ENCODE results near the gene SDCBP2.

Gene SDCBP2

GRCh38 chr20:1333462-1334369 lies 4.8 kb upstream of the SDCBP2 start:
- TF ChIP-seq EGR1 (IDR thresholded peaks at IDR 0.05), result no peak
- no peak for TF ChIP-seq TAF1 (IDR thresholded peaks at IDR 0.05; ENCODE audit: low read depth)
- TF ChIP-seq EP300 (IDR thresholded peaks at IDR 0.05; ENCODE audit: borderline replicate concordance), result no peak
- TF ChIP-seq YY1 (IDR thresholded peaks at IDR 0.05; ENCODE audit: low read depth), result no peak
- no peak for TF ChIP-seq TCF12 (IDR thresholded peaks at IDR 0.05; ENCODE audit: low read depth)
- TF ChIP-seq FOXM1 (IDR thresholded peaks at IDR 0.05; ENCODE audit: borderline replicate concordance, low read depth), result no peak
- TF ChIP-seq CREB1 (IDR thresholded peaks at IDR 0.05; ENCODE audit: low read depth), result no peak
- TF ChIP-seq NFIC (IDR thresholded peaks at IDR 0.05), result no peak
- no peak for TF ChIP-seq CEBPB (IDR thresholded peaks at IDR 0.05)
- no peak for TF ChIP-seq USF1 (IDR thresholded peaks at IDR 0.05)
- TF ChIP-seq ZBTB7A (IDR thresholded peaks at IDR 0.05; ENCODE audit: low read depth), result no peak
- TF ChIP-seq MAX (IDR thresholded peaks at IDR 0.05), result no peak
- TF ChIP-seq RAD21 (IDR thresholded peaks at IDR 0.05; ENCODE audit: low read depth), result no peak
- no peak for TF ChIP-seq TEAD4 (IDR thresholded peaks at IDR 0.05)
- TF ChIP-seq REST (IDR thresholded peaks at IDR 0.05; ENCODE audit: low read depth), result no peak

- TF ChIP-seq YY1 (IDR thresholded peaks at IDR 0.05; ENCODE audit: low read depth) (no peak), USF1 (IDR thresholded peaks at IDR 0.05) (no peak), CREB1 (IDR thresholded peaks at IDR 0.05; ENCODE audit: low read depth) (no peak), ZBTB7A (IDR thresholded peaks at IDR 0.05; ENCODE audit: low read depth) (no peak), RAD21 (IDR thresholded peaks at IDR 0.05; ENCODE audit: low read depth) (no peak), MAX (IDR thresholded peaks at IDR 0.05) (no peak), REST (IDR thresholded peaks at IDR 0.05; ENCODE audit: low read depth) (no peak), NFIC (IDR thresholded peaks at IDR 0.05) (no peak), EP300 (IDR thresholded peaks at IDR 0.05; ENCODE audit: borderline replicate concordance) (no peak), TCF12 (IDR thresholded peaks at IDR 0.05; ENCODE audit: low read depth) (no peak), EGR1 (IDR thresholded peaks at IDR 0.05) (no peak), FOXM1 (IDR thresholded peaks at IDR 0.05; ENCODE audit: borderline replicate concordance, low read depth) (no peak)
These were observed 3.9 kb upstream of the SDCBP2 start for GRCh38 chr20:1332749-1333300.

- TF ChIP-seq REST (IDR thresholded peaks at IDR 0.05; ENCODE audit: low read depth) (no peak), YY1 (IDR thresholded peaks at IDR 0.05; ENCODE audit: low read depth) (no peak), TAF1 (IDR thresholded peaks at IDR 0.05; ENCODE audit: low read depth) (no peak), RAD21 (IDR thresholded peaks at IDR 0.05; ENCODE audit: low read depth) (no peak), MAX (IDR thresholded peaks at IDR 0.05) (no peak), CREB1 (IDR thresholded peaks at IDR 0.05; ENCODE audit: low read depth) (no peak), NFIC (IDR thresholded peaks at IDR 0.05) (no peak), TCF12 (IDR thresholded peaks at IDR 0.05; ENCODE audit: low read depth) (no peak), USF1 (IDR thresholded peaks at IDR 0.05) (no peak), EP300 (IDR thresholded peaks at IDR 0.05; ENCODE audit: borderline replicate concordance) (no peak)
These were observed 3.0 kb upstream of the SDCBP2 start for GRCh38 chr20:1331801-1332453.
